Activated T-helper 17 cell treated with anti-CD3 and anti-CD28 coated beads, Interleukin-2, amount 50 U/mL, for 72 hours (primary cell): ENCODE data around the gene TUBA4A. TPM values are rescaled to one million over a fixed set of nuclear protein-coding genes. Genes with fewer than 3 reads are reported as not detected.

Source experiments
- ATAC-seq: fragments of 150-1000 bp; cut with Tn5 transposase; replicated peaks from 2 replicates; pipeline ENCODE4 v1.10.0; 2021; ENCODE audit warnings: mild to moderate bottlenecking, moderate library complexity
- H3K27ac Mint-ChIP-seq: one replicate; pipeline ENCODE4 v1.8.0; 2022; ENCODE audit warnings: mixed read lengths
- H3K27me3 Mint-ChIP-seq: one replicate; pipeline ENCODE4 v1.8.0; 2022; ENCODE audit warnings: mixed read lengths
- H3K36me3 Mint-ChIP-seq: one replicate; pipeline ENCODE4 v1.8.0; 2022; ENCODE audit warnings: low read depth, mild to moderate bottlenecking, mixed read lengths
- H3K4me1 Mint-ChIP-seq: one replicate; pipeline ENCODE4 v1.8.0; 2022; ENCODE audit warnings: mixed read lengths
- H3K4me3 Mint-ChIP-seq: one replicate; pipeline ENCODE4 v1.8.0; 2022; ENCODE audit warnings: mild to moderate bottlenecking, mixed read lengths
- H3K9me3 Mint-ChIP-seq: one replicate; pipeline ENCODE4 v1.8.0; 2022; ENCODE audit warnings: mixed read lengths
- total RNA-seq, 2 donors: library from RNA; stranded (reverse); gene quantifications; one replicate each; pipeline ENCODE4 v1.2.3, GENCODE V29; 2022

The TUBA4A gene
- 100 to 1,000 TPM; 347 to 530 TPM for total RNA-seq

- H3K9me3 Mint-ChIP-seq, result no peaks in the 10 kb centered on the region
- H3K27ac Mint-ChIP-seq, result peak within 1 kb of the TSS; percentile 95
- peaks cover 35% of the 10 kb centered on the region for H3K4me1 Mint-ChIP-seq
- H3K27me3 Mint-ChIP-seq, result no peaks in the 10 kb centered on the region
- H3K36me3 Mint-ChIP-seq, result peaks cover 48% of the 10 kb centered on the region
- peak within 1 kb of the TSS; percentile 81 for H3K4me3 Mint-ChIP-seq
- peak; percentile 69 for ATAC-seq
Measured at GRCh38 chr2:219253753-219254589, at the start of gene TUBA4A. TUBA4A (minus strand) TSS chr2:219253918; CDS start chr2:219253858, 60 bp downstream.

GRCh38 chr2:219302412-219302968 lies 48.8 kb upstream of the TUBA4A start:
- ATAC-seq, result no peak
- Mint-ChIP-seq H3K4me3 (no peak overlapping the region), H3K36me3 (no peaks in the 10 kb centered on the region), H3K9me3 (no peaks in the 10 kb centered on the region), H3K4me1 (no peaks in the 10 kb centered on the region), H3K27ac (no peak overlapping the region), H3K27me3 (peaks cover 40% of the 10 kb centered on the region)

GRCh38 chr2:219300022-219300421 lies 46.3 kb upstream of the TUBA4A start:
- Mint-ChIP-seq H3K9me3 (no peaks in the 10 kb centered on the region), H3K36me3 (no peaks in the 10 kb centered on the region), H3K4me1 (no peaks in the 10 kb centered on the region), H3K27ac (no peak overlapping the region), H3K27me3 (peaks cover 28% of the 10 kb centered on the region), H3K4me3 (peak overlapping the region; percentile 86)
- ATAC-seq, result no peak

- H3K36me3 Mint-ChIP-seq, result no peaks in the 10 kb centered on the region
- H3K27me3 Mint-ChIP-seq, result peaks cover 21% of the 10 kb centered on the region
- no peaks in the 10 kb centered on the region for H3K9me3 Mint-ChIP-seq
- peak overlapping the region; percentile 86 for H3K4me3 Mint-ChIP-seq
- H3K27ac Mint-ChIP-seq, result peak overlapping the region; percentile 90
- no peak for ATAC-seq
- H3K4me1 Mint-ChIP-seq, result no peaks in the 10 kb centered on the region
Measured at GRCh38 chr2:219299372-219299760, 45.6 kb upstream of the TUBA4A start.

- Mint-ChIP-seq H3K4me1 (no peaks in the 10 kb centered on the region), H3K4me3 (peak overlapping the region; percentile 86), H3K36me3 (no peaks in the 10 kb centered on the region), H3K9me3 (no peaks in the 10 kb centered on the region), H3K27ac (peak overlapping the region; percentile 90), H3K27me3 (peaks cover 21% of the 10 kb centered on the region)
- ATAC-seq, result peak; percentile 74
Measured at GRCh38 chr2:219298759-219299371, 45.1 kb upstream of the TUBA4A start.

- Mint-ChIP-seq H3K27ac (no peak overlapping the region), H3K27me3 (peaks cover 14% of the 10 kb centered on the region), H3K9me3 (no peaks in the 10 kb centered on the region), H3K4me1 (no peaks in the 10 kb centered on the region), H3K4me3 (peak overlapping the region; percentile 86), H3K36me3 (no peaks in the 10 kb centered on the region)
- no peak for ATAC-seq
Measured at GRCh38 chr2:219297766-219298456, 44.2 kb upstream of the TUBA4A start.

- Mint-ChIP-seq H3K27me3 (peaks cover 11% of the 10 kb centered on the region), H3K27ac (no peak overlapping the region), H3K4me1 (no peaks in the 10 kb centered on the region), H3K36me3 (no peaks in the 10 kb centered on the region), H3K4me3 (no peak overlapping the region), H3K9me3 (no peaks in the 10 kb centered on the region)
- ATAC-seq, result no peak
Measured at GRCh38 chr2:219296631-219297391, 43.1 kb upstream of the TUBA4A start.

GRCh38 chr2:219296142-219296541 lies 42.4 kb upstream of the TUBA4A start:
- no peaks in the 10 kb centered on the region for H3K9me3 Mint-ChIP-seq
- peak overlapping the region; percentile 74 for H3K4me3 Mint-ChIP-seq
- H3K27ac Mint-ChIP-seq, result no peak overlapping the region
- no peaks in the 10 kb centered on the region for H3K4me1 Mint-ChIP-seq
- ATAC-seq, result no peak
- H3K27me3 Mint-ChIP-seq, result peaks cover 5% of the 10 kb centered on the region
- no peaks in the 10 kb centered on the region for H3K36me3 Mint-ChIP-seq

GRCh38 chr2:219294356-219295351 lies 40.9 kb upstream of the TUBA4A start:
- no peaks in the 10 kb centered on the region for H3K9me3 Mint-ChIP-seq
- no peaks in the 10 kb centered on the region for H3K36me3 Mint-ChIP-seq
- peak overlapping the region; percentile 79 for H3K27ac Mint-ChIP-seq
- H3K4me3 Mint-ChIP-seq, result peak overlapping the region; percentile 74
- peaks cover 3% of the 10 kb centered on the region for H3K27me3 Mint-ChIP-seq
- H3K4me1 Mint-ChIP-seq, result no peaks in the 10 kb centered on the region
- ATAC-seq, result peak; percentile 90

- Mint-ChIP-seq H3K4me1 (no peaks in the 10 kb centered on the region), H3K4me3 (peak overlapping the region; percentile 74), H3K36me3 (no peaks in the 10 kb centered on the region), H3K27ac (peak overlapping the region; percentile 79), H3K27me3 (no peaks in the 10 kb centered on the region), H3K9me3 (no peaks in the 10 kb centered on the region)
- no peak for ATAC-seq
Measured at GRCh38 chr2:219293736-219294231, 40.1 kb upstream of the TUBA4A start.

- H3K36me3 Mint-ChIP-seq, result no peaks in the 10 kb centered on the region
- no peaks in the 10 kb centered on the region for H3K4me1 Mint-ChIP-seq
- no peaks in the 10 kb centered on the region for H3K27me3 Mint-ChIP-seq
- no peaks in the 10 kb centered on the region for H3K9me3 Mint-ChIP-seq
- no peak overlapping the region for H3K27ac Mint-ChIP-seq
- ATAC-seq, result no peak
- no peak overlapping the region for H3K4me3 Mint-ChIP-seq
Measured at GRCh38 chr2:219292616-219293015, 38.9 kb upstream of the TUBA4A start.

- Mint-ChIP-seq H3K9me3 (no peaks in the 10 kb centered on the region), H3K4me1 (no peaks in the 10 kb centered on the region), H3K27ac (no peak overlapping the region), H3K36me3 (no peaks in the 10 kb centered on the region), H3K27me3 (no peaks in the 10 kb centered on the region), H3K4me3 (no peak overlapping the region)
- ATAC-seq, result no peak
Measured at GRCh38 chr2:219291910-219292490, 38.3 kb upstream of the TUBA4A start.

- Mint-ChIP-seq H3K36me3 (no peaks in the 10 kb centered on the region), H3K27ac (no peak overlapping the region), H3K27me3 (no peaks in the 10 kb centered on the region), H3K9me3 (no peaks in the 10 kb centered on the region), H3K4me1 (no peaks in the 10 kb centered on the region), H3K4me3 (no peak overlapping the region)
- ATAC-seq, result no peak
Measured at GRCh38 chr2:219291394-219291793, 37.7 kb upstream of the TUBA4A start.
